Endothelial cell of umbilical vein (primary cell): ENCODE results near the gene TMEM63B. TPM values are rescaled to one million over a fixed set of nuclear protein-coding genes. Genes with fewer than 3 reads are reported as not detected.

Source experiments
- BruUV-seq: library from RNA; stranded (reverse); fragments of 400-500 nt; replicated peaks from 2 replicates; lab custom pipeline; 2021; lab: Mats Ljungman, UMichigan
- CTCF ChIA-PET: fragments of 300-600, 350-600 bp; sonication (Branson Sonifier 250); formaldehyde crosslinking; loops from one replicate; lab custom pipeline; 2021; ENCODE audit warnings: antibody characterized with exemption, inconsistent platforms; lab: Charles Lee
- POLR2A ChIA-PET: fragments of 300-600, 350-600 bp; sonication (Branson Sonifier 250); formaldehyde crosslinking; loops from one replicate; lab custom pipeline; 2021; ENCODE audit warnings: antibody characterized with exemption, inconsistent platforms; lab: Charles Lee
- DNase-seq: peaks from one replicate; pipeline ENCODE4 v3.0.0-alpha.2; 2011; ENCODE audit warnings: low read depth, low spot score
- FAIRE-seq: peaks from 2 replicates; lab custom pipeline; 2011; peaks lifted over from hg19 to GRCh38; lab: Jason Lieb, UNC
- H2AFZ ChIP-seq: 2 replicates; pipeline ENCODE4 v1.6.0; 2012; ENCODE audit warnings: low read depth, low read length, control low read depth, inconsistent platforms
- H3K27ac ChIP-seq: 2 replicates; pipeline ENCODE4 v1.5.1; 2011; ENCODE audit warnings: low read depth, mild to moderate bottlenecking, control low read depth, low read length, moderate library complexity; ENCODE audit not compliant: insufficient read depth
- H3K27me3 ChIP-seq, 2 experiments: 2 replicates each; pipeline versions ENCODE4 v1.6.0 to v1.6.1; 2011; ENCODE audit warnings: low read length in 2 of 2, mixed read lengths in 1 of 2; ENCODE audit not compliant: control insufficient read depth in 2 of 2, insufficient read depth in 2 of 2
- H3K36me3 ChIP-seq, 2 experiments: 2 replicates in 1 of 2; 3 replicates in 1 of 2; pipeline ENCODE4 v1.5.1; 2011; ENCODE audit warnings: low read length in 2 of 2, mild to moderate bottlenecking in 1 of 2, moderate library complexity in 1 of 2; ENCODE audit not compliant: control insufficient read depth in 2 of 2, insufficient read depth in 2 of 2; ENCODE audit errors: extremely low read depth in 1 of 2
- H3K4me1 ChIP-seq: 3 replicates; pipeline ENCODE4 v1.5.1; 2011; ENCODE audit warnings: mild to moderate bottlenecking, low read length; ENCODE audit not compliant: control insufficient read depth, insufficient read depth; ENCODE audit errors: extremely low read depth
- H3K4me2 ChIP-seq: 2 replicates; pipeline ENCODE4 v1.6.1; 2011; ENCODE audit warnings: low read length, control low read depth, mixed read lengths; ENCODE audit not compliant: insufficient read depth
- H3K4me3 ChIP-seq, 3 experiments: fragments of 200-600 bp in 1 of 3; sonication (generic), shearing (Covaris generic) in 1 of 3; replicated peaks in 1 of 3; 2 replicates each; pipeline ENCODE4 v1.5.1; 2011 to 2016; ENCODE audit warnings: control low read depth in 3 of 3, low read length in 3 of 3, mild to moderate bottlenecking in 2 of 3, inconsistent platforms in 1 of 3, low read depth in 1 of 3, moderate library complexity in 1 of 3; ENCODE audit not compliant: insufficient read depth in 1 of 3
- H3K79me2 ChIP-seq: 2 replicates; pipeline ENCODE4 v1.6.0; 2012; ENCODE audit warnings: low read length, inconsistent platforms; ENCODE audit not compliant: control insufficient read depth, insufficient read depth
- H3K9ac ChIP-seq: replicated peaks from 2 replicates; pipeline ENCODE3; 2011; ENCODE audit warnings: low read length, control low read depth; ENCODE audit not compliant: insufficient read depth; ENCODE audit errors: extremely low read depth
- H3K9me1 ChIP-seq: replicated peaks from 3 replicates; pipeline ENCODE4 v1.6.0; 2011; ENCODE audit warnings: mild to moderate bottlenecking, low read length; ENCODE audit not compliant: control insufficient read depth, insufficient read depth; ENCODE audit errors: extremely low read depth
- H3K9me3 ChIP-seq: replicated peaks from 2 replicates; pipeline ENCODE4 v1.5.1; 2012; ENCODE audit warnings: low read length, inconsistent platforms; ENCODE audit not compliant: control insufficient read depth, insufficient read depth
- H4K20me1 ChIP-seq: replicated peaks from 2 replicates; pipeline ENCODE3; 2011; ENCODE audit warnings: mild to moderate bottlenecking, low read length; ENCODE audit not compliant: control insufficient read depth, insufficient read depth; ENCODE audit errors: extremely low read depth
- CTCF ChIP-seq, 2 donors: IDR thresholded peaks; 1 replicate in 1 of 2; 2 replicates in 1 of 2; pipeline ENCODE4 v1.5.1; 2011; ENCODE audit warnings: low read length in 2 of 2, mild to moderate bottlenecking in 2 of 2, moderate library complexity in 2 of 2, control low read depth in 1 of 2, inconsistent platforms in 1 of 2, low read depth in 1 of 2; ENCODE audit not compliant: insufficient read depth in 1 of 2; ENCODE audit errors: extremely low read depth in 1 of 2
- EZH2 ChIP-seq: IDR thresholded peaks from 2 replicates; pipeline ENCODE4 v1.6.1; 2012; ENCODE audit warnings: borderline replicate concordance, low read depth, mild to moderate bottlenecking, moderate library complexity, low read length, inconsistent platforms; ENCODE audit not compliant: severe bottlenecking
- FOS ChIP-seq: IDR thresholded peaks from 2 replicates; pipeline ENCODE4 v1.6.1; 2011; ENCODE audit warnings: mild to moderate bottlenecking, low read length, moderate library complexity, borderline replicate concordance; ENCODE audit not compliant: insufficient read depth
- GATA2 ChIP-seq: IDR thresholded peaks from 2 replicates; pipeline ENCODE4 v1.7.0; 2011; ENCODE audit warnings: low read depth, mild to moderate bottlenecking, moderate library complexity, mixed read lengths, low read length; ENCODE audit not compliant: insufficient read length, insufficient read depth
- JUN ChIP-seq: IDR thresholded peaks from 2 replicates; pipeline ENCODE4 v1.6.1; 2011; ENCODE audit warnings: borderline replicate concordance, low read depth; ENCODE audit not compliant: insufficient read length, insufficient read depth
- MYC ChIP-seq: IDR thresholded peaks from one replicate; pipeline ENCODE4 v1.6.1; 2011; ENCODE audit warnings: mild to moderate bottlenecking, low read depth, low read length
- POLR2A ChIP-seq: IDR thresholded peaks from 2 replicates; pipeline ENCODE4 v1.6.1; 2012; ENCODE audit warnings: low read depth, mild to moderate bottlenecking, control low read depth, low read length
- POLR2AphosphoS5 ChIP-seq: IDR thresholded peaks from 2 replicates; pipeline ENCODE4 v1.6.1; 2012; ENCODE audit warnings: low read depth, mild to moderate bottlenecking, control low read depth, low read length, moderate library complexity; ENCODE audit not compliant: insufficient read depth
- dilution Hi-C: fragments of 300-500 bp; cut with MboI; formaldehyde crosslinking; loops from one replicate; pipeline ENCODE4 v1.15.0; 2019; ENCODE audit warnings: low sequenced_read_pairs; ENCODE audit not compliant: extremely low pct_ligation_motif_present
- intact Hi-C: fragments of 100-400 bp; cut with micrococcal nuclease; formaldehyde crosslinking; loops from one replicate; pipeline ENCODE4 v1.10.0; 2022
- polyA plus RNA-seq, 4 experiments: library from polyadenylated mRNA; depleted of rRNA in 3 of 4; stranded (reverse) in 3 of 4; unstranded in 1 of 4; fragments of >200 nt; gene quantifications; 2 replicates each; pipeline versions ENCODE4 v1.2.1 to v1.2.3, GENCODE V29; 2011 to 2012; ENCODE audit warnings: missing spikeins in 1 of 4
- total RNA-seq: library from RNA; stranded (reverse); gene quantifications from 2 replicates; pipeline ENCODE4 v1.2.3, GENCODE V29; 2021
- TF ChIP-seq, protein P1 (sequence below): IDR thresholded peaks from 2 replicates; pipeline ENCODE4 v1.6.1; 2011; ENCODE audit not compliant: insufficient read depth, insufficient read length

Gene TMEM63B
- total and polyA plus RNA-seq, 2 donors (not counting 3 experiments of a cell fraction or from before 2014, with no cell fraction given): 49.7 to 56.1 TPM

DNA sequence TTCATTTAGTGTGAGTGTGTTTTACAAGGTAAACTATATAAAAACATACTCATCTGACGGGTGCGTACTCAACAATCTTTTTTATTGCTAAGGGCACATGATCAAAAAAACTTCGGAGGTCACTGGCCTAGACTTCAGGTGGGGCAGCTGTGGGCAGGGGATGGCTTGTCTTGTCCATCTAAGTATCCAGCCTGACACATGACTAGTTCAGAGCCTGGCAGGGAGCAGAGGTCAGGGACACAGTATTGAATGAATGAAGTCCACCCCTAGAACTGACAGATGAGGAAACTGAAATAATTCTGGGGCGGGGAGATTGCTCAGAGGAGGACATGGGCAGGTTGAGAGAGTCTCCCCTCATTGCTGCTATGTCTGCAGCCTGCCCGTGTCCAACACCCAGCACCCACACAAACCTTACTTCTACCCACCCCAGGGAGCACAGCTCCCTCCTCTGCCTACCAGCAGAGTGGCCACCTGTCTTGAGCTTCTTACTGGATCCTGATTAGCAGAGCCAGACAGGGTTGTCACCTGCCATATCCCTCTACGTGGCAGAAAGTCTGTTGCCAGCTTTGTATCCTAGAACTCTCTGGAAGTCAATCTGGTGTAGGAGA, 49.0 kb upstream of the TMEM63B start:
- intact Hi-C loops: loop anchor here (10.0 kb wide), 1 partner anchor 124 kb away; no protein-coding TSS in a partner anchor
- peaks cover 5% of the 10 kb centered on the region for H3K4me1 ChIP-seq
- H3K27me3 ChIP-seq: no peaks in the 10 kb centered on the region
- no peak overlapping the region for H3K9ac ChIP-seq
- POLR2A ChIA-PET: no interaction called here
- H4K20me1 ChIP-seq: no peaks in the 10 kb centered on the region
- no peaks in the 10 kb centered on the region for H3K79me2 ChIP-seq
- H3K9me3 ChIP-seq: no peaks in the 10 kb centered on the region
- CTCF ChIA-PET: interaction anchor here (0.5 to 5.3 kb wide), 103 partner anchors 10 to 849 kb away, joined by 3 to 245 read pairs (median 5); partner anchors contain the start of genes DNPH1, GTPBP2, LRRC73 and MAD2L1BP
- no peak overlapping the region for H3K4me2 ChIP-seq
- H3K36me3 ChIP-seq: no peaks in the 10 kb centered on the region
- no peak for DNase-seq
- no peaks in the 10 kb centered on the region for H3K9me1 ChIP-seq
- no peak overlapping the region for H3K4me3 ChIP-seq
- H3K27ac ChIP-seq: no peak overlapping the region
- dilution Hi-C loops: no loop called here
- TF ChIP-seq FOS: no peak
- no peak for TF ChIP-seq JUN
- no peak for TF ChIP-seq POLR2AphosphoS5
- no peak for TF ChIP-seq POLR2A
- no peak for TF ChIP-seq GATA2
- no peak for TF ChIP-seq CTCF (IDR thresholded peaks at IDR 0.05; ENCODE audit: extremely low read depth in 1 of 2, insufficient read depth in 1 of 2, low read depth in 1 of 2, low read length in 2 of 2)
- TF ChIP-seq EZH2: no peak
- TF ChIP-seq MYC: no peak
- TF ChIP-seq, protein P1, sequence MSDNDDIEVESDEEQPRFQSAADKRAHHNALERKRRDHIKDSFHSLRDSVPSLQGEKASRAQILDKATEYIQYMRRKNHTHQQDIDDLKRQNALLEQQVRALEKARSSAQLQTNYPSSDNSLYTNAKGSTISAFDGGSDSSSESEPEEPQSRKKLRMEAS: no peak
- FAIRE-seq: peak; percentile 50
- BruUV-seq: no TSS peak
- no peak overlapping the region for H2AFZ ChIP-seq
